ENCODE results near the gene SYNE2. TPM values are rescaled to one million over a fixed set of nuclear protein-coding genes. Genes with fewer than 3 reads are reported as not detected.

SYNE2 gene
- total and polyA plus RNA-seq, 2 of the 8 experiments (the other 6 are each of a cell fraction or from before 2014, with no cell fraction given): 32.6 to 46.1 TPM

- TF ChIP-seq MAX (IDR thresholded peaks at IDR 0.05) (no peak), NANOG (IDR thresholded peaks at IDR 0.05; ENCODE audit: insufficient read depth, low read depth, low read length, poor library complexity, severe bottlenecking) (no peak)
Observed at GRCh38 chr14:63963439-63963838, 110.6 kb downstream of the SYNE2 start (continued).

Measured in H1 (cell line).